MM.1S (cell line): ENCODE data around the gene PDE4B.
A peak's percentile ranks its signal among the peaks of the same experiment; 100 is the strongest.

ENCODE experiments used
- DNase-seq: peaks from one replicate; pipeline ENCODE4 v3.0.0-alpha.2; 2015
- H2AFZ ChIP-seq: fragments of 300-600 bp; sonication (generic); 2 replicates; pipeline ENCODE4 v1.6.0; 2016; ENCODE audit warnings: antibody characterized with exemption, low read length
- H3F3A ChIP-seq: fragments of 300-600 bp; sonication (generic); 2 replicates; pipeline ENCODE4 v1.6.1; 2016; ENCODE audit warnings: mild to moderate bottlenecking, antibody characterized with exemption, low read length, moderate library complexity, mixed read lengths; ENCODE audit not compliant: insufficient read depth
- H3K27ac ChIP-seq: fragments of 300-600 bp; sonication (generic); 2 replicates; pipeline ENCODE4 v1.5.1; 2016; ENCODE audit warnings: mild to moderate bottlenecking, low read length
- H3K27me3 ChIP-seq: fragments of 300-600 bp; sonication (generic); replicated peaks from 2 replicates; pipeline ENCODE4 v1.6.0; 2016; ENCODE audit warnings: low read length; ENCODE audit not compliant: insufficient read depth
- H3K36me3 ChIP-seq: fragments of 300-600 bp; sonication (generic); replicated peaks from 2 replicates; pipeline ENCODE4 v1.6.1; 2016; ENCODE audit warnings: mild to moderate bottlenecking, low read length, mixed read lengths; ENCODE audit not compliant: insufficient read depth
- H3K4me1 ChIP-seq: fragments of 300-600 bp; sonication (generic); 2 replicates; pipeline ENCODE4 v1.6.1; 2016; ENCODE audit warnings: low read length, mixed read lengths
- H3K4me2 ChIP-seq: fragments of 300-600 bp; sonication (generic); 2 replicates; pipeline ENCODE4 v1.6.0; 2016; ENCODE audit warnings: low read depth, low read length
- H3K4me3 ChIP-seq: fragments of 300-600 bp; sonication (generic); 2 replicates; pipeline ENCODE4 v1.5.1; 2016; ENCODE audit warnings: low read length, mixed read lengths
- H3K79me2 ChIP-seq: fragments of 300-600 bp; sonication (generic); 2 replicates; pipeline ENCODE4 v1.6.1; 2016; ENCODE audit warnings: mixed run types, low read length, mixed read lengths
- H3K9ac ChIP-seq: fragments of 300-600 bp; sonication (generic); 2 replicates; pipeline ENCODE4 v1.6.1; 2016; ENCODE audit warnings: low read length, mixed read lengths
- H3K9me2 ChIP-seq: fragments of 300-600 bp; sonication (generic); replicated peaks from 2 replicates; pipeline ENCODE4 v1.6.1; 2016; ENCODE audit warnings: mild to moderate bottlenecking, low read length, mixed read lengths; ENCODE audit not compliant: insufficient read depth
- H3K9me3 ChIP-seq: fragments of 300-600 bp; sonication (generic); replicated peaks from 2 replicates; pipeline ENCODE4 v1.6.1; 2016; ENCODE audit warnings: mild to moderate bottlenecking, low read length, mixed read lengths; ENCODE audit not compliant: insufficient read depth
- H4K20me1 ChIP-seq: fragments of 300-600 bp; sonication (generic); 2 replicates; pipeline ENCODE4 v1.6.1; 2016; ENCODE audit warnings: mild to moderate bottlenecking, low read length, moderate library complexity, mixed read lengths; ENCODE audit not compliant: insufficient read depth
- EZH2 ChIP-seq: fragments of 300-600 bp; sonication (generic); optimal IDR thresholded peaks from 2 replicates; pipeline ENCODE3; 2017; ENCODE audit warnings: low read depth, mild to moderate bottlenecking, antibody characterized with exemption, low read length, mixed read lengths
- EZH2phosphoT487 ChIP-seq: fragments of 300-600 bp; sonication (generic); IDR thresholded peaks from 2 replicates; pipeline ENCODE4 v1.6.1; 2018; ENCODE audit warnings: antibody characterized with exemption, low read length
- TF ChIP-seq, protein P1 (sequence below): fragments of 300-600 bp; sonication (generic); IDR thresholded peaks from 2 replicates; pipeline ENCODE4 v1.5.1; 2016; ENCODE audit warnings: antibody characterized with exemption, low read length, mixed read lengths

PDE4B gene

GRCh38 chr1:65958561-65959350, 166.1 kb downstream of the PDE4B start:
- Histone ChIP-seq H3K79me2 (no peaks in the 10 kb centered on the region), H2AFZ (no peak overlapping the region), H3K9me2 (no peaks in the 10 kb centered on the region), H3K4me3 (no peak overlapping the region), H4K20me1 (no peaks in the 10 kb centered on the region), H3K27me3 (no peaks in the 10 kb centered on the region), H3K4me1 (peaks cover 14% of the 10 kb centered on the region), H3K9ac (no peak overlapping the region), H3K9me3 (no peaks in the 10 kb centered on the region), H3K36me3 (no peaks in the 10 kb centered on the region), H3F3A (no peaks in the 10 kb centered on the region), H3K27ac (no peak overlapping the region), H3K4me2 (no peak overlapping the region)
- TF ChIP-seq, protein P1, sequence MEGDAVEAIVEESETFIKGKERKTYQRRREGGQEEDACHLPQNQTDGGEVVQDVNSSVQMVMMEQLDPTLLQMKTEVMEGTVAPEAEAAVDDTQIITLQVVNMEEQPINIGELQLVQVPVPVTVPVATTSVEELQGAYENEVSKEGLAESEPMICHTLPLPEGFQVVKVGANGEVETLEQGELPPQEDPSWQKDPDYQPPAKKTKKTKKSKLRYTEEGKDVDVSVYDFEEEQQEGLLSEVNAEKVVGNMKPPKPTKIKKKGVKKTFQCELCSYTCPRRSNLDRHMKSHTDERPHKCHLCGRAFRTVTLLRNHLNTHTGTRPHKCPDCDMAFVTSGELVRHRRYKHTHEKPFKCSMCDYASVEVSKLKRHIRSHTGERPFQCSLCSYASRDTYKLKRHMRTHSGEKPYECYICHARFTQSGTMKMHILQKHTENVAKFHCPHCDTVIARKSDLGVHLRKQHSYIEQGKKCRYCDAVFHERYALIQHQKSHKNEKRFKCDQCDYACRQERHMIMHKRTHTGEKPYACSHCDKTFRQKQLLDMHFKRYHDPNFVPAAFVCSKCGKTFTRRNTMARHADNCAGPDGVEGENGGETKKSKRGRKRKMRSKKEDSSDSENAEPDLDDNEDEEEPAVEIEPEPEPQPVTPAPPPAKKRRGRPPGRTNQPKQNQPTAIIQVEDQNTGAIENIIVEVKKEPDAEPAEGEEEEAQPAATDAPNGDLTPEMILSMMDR: peak; percentile 64
- TF ChIP-seq EZH2phosphoT487: no peak
- DNase-seq: peak; percentile 61

DNA sequence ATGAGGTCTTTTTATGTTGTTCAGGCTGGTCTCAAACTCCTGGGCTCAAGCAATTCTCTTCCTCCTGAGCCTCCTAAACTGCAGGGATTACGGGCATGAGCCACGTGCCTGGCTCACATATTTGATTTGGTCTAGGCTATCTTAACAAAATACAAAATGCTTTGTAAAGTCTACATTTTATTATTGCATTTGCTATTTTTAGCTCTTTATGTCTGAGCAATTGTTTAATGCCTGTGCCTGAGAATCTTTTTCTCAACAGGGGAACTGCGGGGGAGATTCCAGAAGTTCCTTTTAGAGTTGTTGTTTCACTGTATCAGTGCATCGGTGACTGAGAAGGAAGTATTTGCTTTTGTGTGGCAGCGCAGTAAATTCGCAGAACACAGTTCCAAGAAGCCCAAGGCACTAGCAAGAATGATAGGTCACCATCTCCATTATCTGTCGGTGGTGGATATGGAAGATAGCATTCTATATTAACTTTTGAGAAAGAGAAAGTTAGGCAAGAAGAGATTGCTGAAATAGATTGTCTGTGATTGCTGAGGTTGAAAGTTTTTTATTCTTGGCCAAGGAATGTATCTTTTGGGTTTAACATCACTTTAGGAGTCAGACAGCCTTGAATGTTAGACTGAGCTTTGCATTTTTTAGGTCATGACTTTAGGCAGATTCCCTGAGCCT, 167.3 kb downstream of the PDE4B start:
- Histone ChIP-seq H3K4me1 (peaks cover 14% of the 10 kb centered on the region), H3F3A (no peaks in the 10 kb centered on the region), H2AFZ (no peak overlapping the region), H3K4me2 (no peak overlapping the region), H3K27me3 (no peaks in the 10 kb centered on the region), H3K36me3 (no peaks in the 10 kb centered on the region), H3K9ac (no peak overlapping the region), H3K27ac (no peak overlapping the region), H4K20me1 (no peaks in the 10 kb centered on the region), H3K9me3 (no peaks in the 10 kb centered on the region), H3K9me2 (no peaks in the 10 kb centered on the region), H3K79me2 (no peaks in the 10 kb centered on the region), H3K4me3 (no peak overlapping the region)
- TF ChIP-seq EZH2phosphoT487 (no peak), EZH2 (no peak)
- TF ChIP-seq, protein P1: no peak
- no peak for DNase-seq

DNA sequence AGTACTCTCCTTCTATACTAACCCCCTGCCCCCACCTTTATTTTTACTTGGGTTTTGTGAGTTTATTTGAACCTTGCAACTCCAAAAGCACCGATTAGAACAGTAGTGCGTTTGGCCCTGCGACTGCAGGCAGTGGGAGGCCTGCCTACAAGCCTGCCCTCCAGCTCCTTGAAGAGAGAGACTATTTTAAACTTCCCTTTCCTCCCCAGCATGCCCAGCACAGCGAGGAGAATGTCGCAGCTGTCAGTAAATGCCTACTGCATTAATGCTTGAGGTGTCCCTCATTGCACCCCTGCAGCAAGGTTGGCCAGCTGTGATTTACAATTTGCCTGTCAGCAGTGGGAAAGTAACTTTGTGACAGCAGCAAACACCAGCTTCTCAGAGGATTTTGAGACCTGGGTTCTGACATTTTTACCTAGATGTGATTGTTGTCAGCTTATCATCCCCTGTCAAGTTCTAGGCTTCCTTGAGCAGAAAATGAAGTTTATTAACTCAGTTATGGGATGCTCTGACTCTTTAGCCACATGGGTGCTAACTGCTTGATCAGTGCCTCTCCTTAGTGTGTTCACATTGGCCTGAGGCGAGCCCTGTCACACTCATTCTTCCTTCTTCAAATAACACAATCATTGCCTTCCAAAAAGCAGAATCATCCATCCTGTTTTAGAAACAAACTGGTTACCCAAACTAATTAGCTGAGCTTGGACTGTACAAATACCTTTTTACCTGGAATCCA, 170.6 kb downstream of the PDE4B start:
- Histone ChIP-seq H3K4me2 (no peak overlapping the region), H3K9me3 (no peaks in the 10 kb centered on the region), H3K27me3 (no peaks in the 10 kb centered on the region), H2AFZ (no peak overlapping the region), H3K27ac (no peak overlapping the region), H3K79me2 (no peaks in the 10 kb centered on the region), H3K4me1 (no peaks in the 10 kb centered on the region), H3F3A (no peaks in the 10 kb centered on the region), H3K4me3 (no peak overlapping the region), H4K20me1 (no peaks in the 10 kb centered on the region), H3K36me3 (no peaks in the 10 kb centered on the region), H3K9me2 (no peaks in the 10 kb centered on the region), H3K9ac (no peak overlapping the region)
- no peak for DNase-seq
- TF ChIP-seq, protein P1: no peak
- no peak for TF ChIP-seq EZH2phosphoT487
- TF ChIP-seq EZH2: no peak
